H9 (cell line): ENCODE data around the gene SPAG4. TPM values are rescaled to one million over a fixed set of nuclear protein-coding genes. Genes with fewer than 3 reads are reported as not detected.

Experiments
- DNase-seq: peaks from one replicate; pipeline ENCODE4 v3.0.0-alpha.2; 2017
- H2AFZ ChIP-seq: one replicate; pipeline ENCODE4 v1.6.1; 2013; ENCODE audit warnings: mild to moderate bottlenecking, low read length, control low read depth, moderate library complexity
- H2AK5ac ChIP-seq: 2 replicates; pipeline ENCODE4 v1.6.1; 2013; ENCODE audit warnings: low read length, control low read depth, mixed read lengths; ENCODE audit not compliant: insufficient read length
- H2BK120ac ChIP-seq: one replicate; pipeline ENCODE4 v1.6.1; 2013; ENCODE audit warnings: low read depth, mild to moderate bottlenecking, low read length, control low read depth, inconsistent platforms; ENCODE audit not compliant: poor library complexity, severe bottlenecking
- H2BK12ac ChIP-seq: 2 replicates; pipeline ENCODE4 v1.6.1; 2013; ENCODE audit warnings: low read length, control low read depth, mixed read lengths, low read depth; ENCODE audit not compliant: insufficient read length
- H2BK15ac ChIP-seq: 2 replicates; pipeline ENCODE4 v1.6.1; 2013; ENCODE audit warnings: low read depth, low read length, control low read depth
- H2BK20ac ChIP-seq: one replicate; pipeline ENCODE4 v1.6.1; 2013; ENCODE audit warnings: low read depth, mild to moderate bottlenecking, low read length, control low read depth, inconsistent platforms; ENCODE audit not compliant: poor library complexity, severe bottlenecking
- H2BK5ac ChIP-seq: 2 replicates; pipeline ENCODE4 v1.6.1; 2013; ENCODE audit warnings: low read length, control low read depth, mixed read lengths; ENCODE audit not compliant: insufficient read length
- H3K14ac ChIP-seq: 2 replicates; pipeline ENCODE4 v1.6.1; 2013; ENCODE audit warnings: low read length, control low read depth; ENCODE audit not compliant: insufficient read depth
- H3K18ac ChIP-seq: 2 replicates; pipeline ENCODE4 v1.6.1; 2013; ENCODE audit warnings: low read depth, mild to moderate bottlenecking, mixed read lengths, low read length, control low read depth; ENCODE audit not compliant: insufficient read length
- H3K23ac ChIP-seq: 2 replicates; pipeline ENCODE4 v1.6.1; 2013; ENCODE audit warnings: low read length, control low read depth, mixed read lengths, low read depth; ENCODE audit not compliant: insufficient read length
- H3K23me2 ChIP-seq: 2 replicates; pipeline ENCODE4 v1.6.1; 2013; ENCODE audit warnings: low read depth, mild to moderate bottlenecking, mixed read lengths, low read length, control low read depth; ENCODE audit not compliant: insufficient read length, poor library complexity, severe bottlenecking
- H3K27ac ChIP-seq: 2 replicates; pipeline ENCODE4 v1.5.1; 2013; ENCODE audit warnings: low read length, control low read depth, mixed read lengths, low read depth; ENCODE audit not compliant: insufficient read length
- H3K27me3 ChIP-seq: 2 replicates; pipeline ENCODE4 v1.6.1; 2013; ENCODE audit warnings: low read length, control low read depth, inconsistent platforms; ENCODE audit not compliant: insufficient read depth
- H3K4ac ChIP-seq: 2 replicates; pipeline ENCODE4 v1.6.1; 2013; ENCODE audit warnings: low read depth, mild to moderate bottlenecking, control low read depth, inconsistent platforms, low read length, moderate library complexity
- H3K4me1 ChIP-seq: 2 replicates; pipeline ENCODE4 v1.6.1; 2013; ENCODE audit warnings: low read length, control low read depth, inconsistent platforms; ENCODE audit not compliant: insufficient read depth
- H3K4me2 ChIP-seq: 2 replicates; pipeline ENCODE4 v1.6.1; 2013; ENCODE audit warnings: low read length, control low read depth, mixed read lengths; ENCODE audit not compliant: insufficient read length, insufficient read depth
- H3K56ac ChIP-seq: 2 replicates; pipeline ENCODE4 v1.6.1; 2013; ENCODE audit warnings: low read depth, mild to moderate bottlenecking, mixed read lengths, low read length, control low read depth; ENCODE audit not compliant: insufficient read length
- H3K79me1 ChIP-seq: 2 replicates; pipeline ENCODE4 v1.6.1; 2013; ENCODE audit warnings: low read depth, mild to moderate bottlenecking, moderate library complexity, low read length, control low read depth, inconsistent platforms; ENCODE audit not compliant: insufficient read depth, poor library complexity, severe bottlenecking
- H3K79me2 ChIP-seq: 2 replicates; pipeline ENCODE4 v1.6.1; 2013; ENCODE audit warnings: low read length, control low read depth, inconsistent platforms; ENCODE audit not compliant: insufficient read depth
- H3K9ac ChIP-seq: 2 replicates; pipeline ENCODE4 v1.6.1; 2013; ENCODE audit warnings: low read length, control low read depth, mixed read lengths; ENCODE audit not compliant: insufficient read length; ENCODE audit errors: extremely low read depth
- H3K9me3 ChIP-seq: one replicate; pipeline ENCODE4 v1.6.1; 2013; ENCODE audit warnings: low read depth, low read length, inconsistent platforms; ENCODE audit not compliant: control insufficient read depth
- H3T11ph ChIP-seq: one replicate; pipeline ENCODE4 v1.6.1; 2013; ENCODE audit warnings: mild to moderate bottlenecking, low read length, control low read depth, inconsistent platforms
- H4K20me1 ChIP-seq: one replicate; pipeline ENCODE4 v1.6.1; 2013; ENCODE audit not compliant: control insufficient read depth, insufficient read length, insufficient read depth
- H4K5ac ChIP-seq: 2 replicates; pipeline ENCODE4 v1.6.1; 2013; ENCODE audit warnings: low read depth, mild to moderate bottlenecking, mixed read lengths, low read length, control low read depth; ENCODE audit not compliant: insufficient read length
- H4K8ac ChIP-seq: replicated peaks from 2 replicates; pipeline ENCODE4 v1.6.1; 2013; ENCODE audit warnings: low read length, control low read depth, mixed read lengths, low read depth; ENCODE audit not compliant: insufficient read length
- H4K91ac ChIP-seq: 2 replicates; pipeline ENCODE4 v1.6.1; 2013; ENCODE audit warnings: low read depth, mild to moderate bottlenecking, moderate library complexity, mixed read lengths, low read length, control low read depth; ENCODE audit not compliant: insufficient read length
- H3K27ac Mint-ChIP-seq, 3 experiments: 2 replicates in 2 of 3; 3 replicates in 1 of 3; pipeline ENCODE4 v1.8.0; 2020 to 2021; ENCODE audit warnings: mixed read lengths in 3 of 3, mild to moderate bottlenecking in 1 of 3, moderate library complexity in 1 of 3
- H3K27me3 Mint-ChIP-seq: 2 replicates; pipeline ENCODE4 v1.8.0; 2021; ENCODE audit warnings: low read depth, mild to moderate bottlenecking, moderate library complexity, mixed read lengths
- H3K36me3 Mint-ChIP-seq, 3 experiments: 2 replicates in 2 of 3; 3 replicates in 1 of 3; pipeline ENCODE4 v1.8.0; 2020 to 2021; ENCODE audit warnings: low read depth in 3 of 3, mixed read lengths in 3 of 3; ENCODE audit not compliant: insufficient read depth in 1 of 3
- H3K4me1 Mint-ChIP-seq, 2 experiments: 2 replicates each; pipeline ENCODE4 v1.8.0; 2020; ENCODE audit warnings: mixed read lengths in 2 of 2
- H3K4me3 Mint-ChIP-seq, 2 experiments: 2 replicates in 1 of 2; 3 replicates in 1 of 2; pipeline ENCODE4 v1.8.0; 2020 to 2021; ENCODE audit warnings: mild to moderate bottlenecking in 2 of 2, mixed read lengths in 2 of 2, moderate library complexity in 1 of 2
- H3K9me3 Mint-ChIP-seq, 2 experiments: 2 replicates in 1 of 2; 3 replicates in 1 of 2; pipeline ENCODE4 v1.8.0; 2020; ENCODE audit warnings: mild to moderate bottlenecking in 2 of 2, mixed read lengths in 2 of 2, moderate library complexity in 1 of 2
- WGBS: extraction: QIAGEN DNeasy Blood & Tissue Kit; methylation state at CpG from one replicate; pipeline ENCODE4 v1.1.7; 2013; ENCODE audit warnings: missing lambda C conversion rate, low lambda C conversion rate, mixed read lengths; ENCODE audit not compliant: insufficient read length; ENCODE audit errors: extremely low coverage; 5-methylcytosine and 5-hydroxymethylcytosine counted together
- long read RNA-seq: library from polyadenylated mRNA; unstranded; transcript quantifications from one replicate; pipeline ENCODE4 v2.0.0, GENCODE V29; 2020
- total RNA-seq: library from RNA; stranded (reverse); gene quantifications from 2 replicates; pipeline ENCODE4 v1.2.1, GENCODE V29; 2021
- TF ChIP-seq, protein P1 (sequence below): fragments of 200-600 bp; sonication (generic); conservative IDR thresholded peaks from 3 replicates; pipeline ENCODE4 v1.8.0; 2021; ENCODE audit warnings: antibody characterized with exemption, mild to moderate bottlenecking

SPAG4 gene
- total RNA-seq, result 4.9 and 5.3 TPM in 2 replicates
- long read RNA-seq, partial matches to known transcripts, result 4 of 8 reads
- long read RNA-seq, other reads (novel, unspliced or antisense), result 3 of 8 reads

- Histone ChIP-seq H3K4ac (no peak within 1 kb of the TSS), H3K4me2 (peak within 1 kb of the TSS; percentile 41), H3T11ph (no peak within 1 kb of the TSS), H2AK5ac (no peak within 1 kb of the TSS), H3K23ac (no peak within 1 kb of the TSS), H2BK12ac (peak within 1 kb of the TSS; percentile 21), H4K91ac (no peak within 1 kb of the TSS), H3K18ac (peak within 1 kb of the TSS; percentile 87), H3K79me2 (no peaks in the 10 kb centered on the region), H2BK15ac (no peak within 1 kb of the TSS), H3K27me3 (no peaks in the 10 kb centered on the region; the same call in 1 of the 2 replicates), H4K5ac (no peak within 1 kb of the TSS), H2BK120ac (no peak within 1 kb of the TSS), H4K8ac (no peak within 1 kb of the TSS), H3K9ac (peak within 1 kb of the TSS; percentile 1), H3K23me2 (peaks cover 18% of the 10 kb centered on the region), H2BK20ac (no peak within 1 kb of the TSS), H3K56ac (no peak within 1 kb of the TSS), H2BK5ac (no peak within 1 kb of the TSS), H3K27ac (no peak within 1 kb of the TSS), H3K4me1 (no peaks in the 10 kb centered on the region), H2AFZ (no peak within 1 kb of the TSS), H3K79me1 (no peaks in the 10 kb centered on the region), H3K14ac (peak within 1 kb of the TSS; percentile 37; the same call in 1 of the 2 replicates), H4K20me1 (no peaks in the 10 kb centered on the region), H3K9me3 (no peaks in the 10 kb centered on the region)
- Mint-ChIP-seq H3K4me1 (peaks cover 23 to 24% of the 10 kb centered on the region in 2 experiments), H3K36me3 (no peaks in the 10 kb centered on the region), H3K4me3 (peak within 1 kb of the TSS; percentile 81 to 96), H3K27me3 (peaks cover 34% of the 10 kb centered on the region), H3K9me3 (no peaks in the 10 kb centered on the region), H3K27ac (peak within 1 kb of the TSS; percentile 96 to 98 (median 97); a peak in 6 of 7 replicates)
- no CpG with 5 or more reads among the region's 68 CpGs for WGBS
- TF ChIP-seq, protein P1, sequence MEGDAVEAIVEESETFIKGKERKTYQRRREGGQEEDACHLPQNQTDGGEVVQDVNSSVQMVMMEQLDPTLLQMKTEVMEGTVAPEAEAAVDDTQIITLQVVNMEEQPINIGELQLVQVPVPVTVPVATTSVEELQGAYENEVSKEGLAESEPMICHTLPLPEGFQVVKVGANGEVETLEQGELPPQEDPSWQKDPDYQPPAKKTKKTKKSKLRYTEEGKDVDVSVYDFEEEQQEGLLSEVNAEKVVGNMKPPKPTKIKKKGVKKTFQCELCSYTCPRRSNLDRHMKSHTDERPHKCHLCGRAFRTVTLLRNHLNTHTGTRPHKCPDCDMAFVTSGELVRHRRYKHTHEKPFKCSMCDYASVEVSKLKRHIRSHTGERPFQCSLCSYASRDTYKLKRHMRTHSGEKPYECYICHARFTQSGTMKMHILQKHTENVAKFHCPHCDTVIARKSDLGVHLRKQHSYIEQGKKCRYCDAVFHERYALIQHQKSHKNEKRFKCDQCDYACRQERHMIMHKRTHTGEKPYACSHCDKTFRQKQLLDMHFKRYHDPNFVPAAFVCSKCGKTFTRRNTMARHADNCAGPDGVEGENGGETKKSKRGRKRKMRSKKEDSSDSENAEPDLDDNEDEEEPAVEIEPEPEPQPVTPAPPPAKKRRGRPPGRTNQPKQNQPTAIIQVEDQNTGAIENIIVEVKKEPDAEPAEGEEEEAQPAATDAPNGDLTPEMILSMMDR, result no peak
- DNase-seq, result peak; percentile 100
Observed at GRCh38 chr20:35615667-35616464, at the start of gene SPAG4. Gene SPAG4, plus strand, starts transcription at chr20:35615829. Its CDS starts 175 bp downstream, at chr20:35616004.
